Endothelial cell of umbilical vein (primary cell): ENCODE data around the gene GAPDHS. TPM values are rescaled to one million over a fixed set of nuclear protein-coding genes. Genes with fewer than 3 reads are reported as not detected.

ENCODE experiments used
- BruUV-seq: library from RNA; stranded (reverse); fragments of 400-500 nt; replicated peaks from 2 replicates; lab custom pipeline; 2021; lab: Mats Ljungman, UMichigan
- CTCF ChIA-PET: fragments of 300-600, 350-600 bp; sonication (Branson Sonifier 250); formaldehyde crosslinking; loops from one replicate; lab custom pipeline; 2021; ENCODE audit warnings: antibody characterized with exemption, inconsistent platforms; lab: Charles Lee
- POLR2A ChIA-PET: fragments of 300-600, 350-600 bp; sonication (Branson Sonifier 250); formaldehyde crosslinking; loops from one replicate; lab custom pipeline; 2021; ENCODE audit warnings: antibody characterized with exemption, inconsistent platforms; lab: Charles Lee
- DNase-seq: peaks from one replicate; pipeline ENCODE4 v3.0.0-alpha.2; 2011; ENCODE audit warnings: low read depth, low spot score
- FAIRE-seq: peaks from 2 replicates; lab custom pipeline; 2011; peaks lifted over from hg19 to GRCh38; lab: Jason Lieb, UNC
- H2AFZ ChIP-seq: 2 replicates; pipeline ENCODE4 v1.6.0; 2012; ENCODE audit warnings: low read depth, low read length, control low read depth, inconsistent platforms
- H3K27ac ChIP-seq: 2 replicates; pipeline ENCODE4 v1.5.1; 2011; ENCODE audit warnings: low read depth, mild to moderate bottlenecking, control low read depth, low read length, moderate library complexity; ENCODE audit not compliant: insufficient read depth
- H3K27me3 ChIP-seq, 2 experiments: 2 replicates each; pipeline versions ENCODE4 v1.6.0 to v1.6.1; 2011; ENCODE audit warnings: low read length in 2 of 2, mixed read lengths in 1 of 2; ENCODE audit not compliant: control insufficient read depth in 2 of 2, insufficient read depth in 2 of 2
- H3K36me3 ChIP-seq, 2 experiments: 2 replicates in 1 of 2; 3 replicates in 1 of 2; pipeline ENCODE4 v1.5.1; 2011; ENCODE audit warnings: low read length in 2 of 2, mild to moderate bottlenecking in 1 of 2, moderate library complexity in 1 of 2; ENCODE audit not compliant: control insufficient read depth in 2 of 2, insufficient read depth in 2 of 2; ENCODE audit errors: extremely low read depth in 1 of 2
- H3K4me1 ChIP-seq: 3 replicates; pipeline ENCODE4 v1.5.1; 2011; ENCODE audit warnings: mild to moderate bottlenecking, low read length; ENCODE audit not compliant: control insufficient read depth, insufficient read depth; ENCODE audit errors: extremely low read depth
- H3K4me2 ChIP-seq: 2 replicates; pipeline ENCODE4 v1.6.1; 2011; ENCODE audit warnings: low read length, control low read depth, mixed read lengths; ENCODE audit not compliant: insufficient read depth
- H3K4me3 ChIP-seq, 3 experiments: fragments of 200-600 bp in 1 of 3; sonication (generic), shearing (Covaris generic) in 1 of 3; replicated peaks in 1 of 3; 2 replicates each; pipeline ENCODE4 v1.5.1; 2011 to 2016; ENCODE audit warnings: control low read depth in 3 of 3, low read length in 3 of 3, mild to moderate bottlenecking in 2 of 3, inconsistent platforms in 1 of 3, low read depth in 1 of 3, moderate library complexity in 1 of 3; ENCODE audit not compliant: insufficient read depth in 1 of 3
- H3K79me2 ChIP-seq: 2 replicates; pipeline ENCODE4 v1.6.0; 2012; ENCODE audit warnings: low read length, inconsistent platforms; ENCODE audit not compliant: control insufficient read depth, insufficient read depth
- H3K9ac ChIP-seq: replicated peaks from 2 replicates; pipeline ENCODE3; 2011; ENCODE audit warnings: low read length, control low read depth; ENCODE audit not compliant: insufficient read depth; ENCODE audit errors: extremely low read depth
- H3K9me1 ChIP-seq: replicated peaks from 3 replicates; pipeline ENCODE4 v1.6.0; 2011; ENCODE audit warnings: mild to moderate bottlenecking, low read length; ENCODE audit not compliant: control insufficient read depth, insufficient read depth; ENCODE audit errors: extremely low read depth
- H3K9me3 ChIP-seq: replicated peaks from 2 replicates; pipeline ENCODE4 v1.5.1; 2012; ENCODE audit warnings: low read length, inconsistent platforms; ENCODE audit not compliant: control insufficient read depth, insufficient read depth
- H4K20me1 ChIP-seq: replicated peaks from 2 replicates; pipeline ENCODE3; 2011; ENCODE audit warnings: mild to moderate bottlenecking, low read length; ENCODE audit not compliant: control insufficient read depth, insufficient read depth; ENCODE audit errors: extremely low read depth
- CTCF ChIP-seq, 2 donors: IDR thresholded peaks; 1 replicate in 1 of 2; 2 replicates in 1 of 2; pipeline ENCODE4 v1.5.1; 2011; ENCODE audit warnings: low read length in 2 of 2, mild to moderate bottlenecking in 2 of 2, moderate library complexity in 2 of 2, control low read depth in 1 of 2, inconsistent platforms in 1 of 2, low read depth in 1 of 2; ENCODE audit not compliant: insufficient read depth in 1 of 2; ENCODE audit errors: extremely low read depth in 1 of 2
- EZH2 ChIP-seq: IDR thresholded peaks from 2 replicates; pipeline ENCODE4 v1.6.1; 2012; ENCODE audit warnings: borderline replicate concordance, low read depth, mild to moderate bottlenecking, moderate library complexity, low read length, inconsistent platforms; ENCODE audit not compliant: severe bottlenecking
- FOS ChIP-seq: IDR thresholded peaks from 2 replicates; pipeline ENCODE4 v1.6.1; 2011; ENCODE audit warnings: mild to moderate bottlenecking, low read length, moderate library complexity, borderline replicate concordance; ENCODE audit not compliant: insufficient read depth
- GATA2 ChIP-seq: IDR thresholded peaks from 2 replicates; pipeline ENCODE4 v1.7.0; 2011; ENCODE audit warnings: low read depth, mild to moderate bottlenecking, moderate library complexity, mixed read lengths, low read length; ENCODE audit not compliant: insufficient read length, insufficient read depth
- JUN ChIP-seq: IDR thresholded peaks from 2 replicates; pipeline ENCODE4 v1.6.1; 2011; ENCODE audit warnings: borderline replicate concordance, low read depth; ENCODE audit not compliant: insufficient read length, insufficient read depth
- MYC ChIP-seq: IDR thresholded peaks from one replicate; pipeline ENCODE4 v1.6.1; 2011; ENCODE audit warnings: mild to moderate bottlenecking, low read depth, low read length
- POLR2A ChIP-seq: IDR thresholded peaks from 2 replicates; pipeline ENCODE4 v1.6.1; 2012; ENCODE audit warnings: low read depth, mild to moderate bottlenecking, control low read depth, low read length
- POLR2AphosphoS5 ChIP-seq: IDR thresholded peaks from 2 replicates; pipeline ENCODE4 v1.6.1; 2012; ENCODE audit warnings: low read depth, mild to moderate bottlenecking, control low read depth, low read length, moderate library complexity; ENCODE audit not compliant: insufficient read depth
- dilution Hi-C: fragments of 300-500 bp; cut with MboI; formaldehyde crosslinking; loops from one replicate; pipeline ENCODE4 v1.15.0; 2019; ENCODE audit warnings: low sequenced_read_pairs; ENCODE audit not compliant: extremely low pct_ligation_motif_present
- intact Hi-C: fragments of 100-400 bp; cut with micrococcal nuclease; formaldehyde crosslinking; loops from one replicate; pipeline ENCODE4 v1.10.0; 2022
- polyA plus RNA-seq, 4 experiments: library from polyadenylated mRNA; depleted of rRNA in 3 of 4; stranded (reverse) in 3 of 4; unstranded in 1 of 4; fragments of >200 nt; gene quantifications; 2 replicates each; pipeline versions ENCODE4 v1.2.1 to v1.2.3, GENCODE V29; 2011 to 2012; ENCODE audit warnings: missing spikeins in 1 of 4
- total RNA-seq: library from RNA; stranded (reverse); gene quantifications from 2 replicates; pipeline ENCODE4 v1.2.3, GENCODE V29; 2021
- TF ChIP-seq, protein P1 (sequence below): IDR thresholded peaks from 2 replicates; pipeline ENCODE4 v1.6.1; 2011; ENCODE audit not compliant: insufficient read depth, insufficient read length

The GAPDHS gene
- total and polyA plus RNA-seq, 2 donors (not counting 3 experiments of a cell fraction or from before 2014, with no cell fraction given): not detected

DNA sequence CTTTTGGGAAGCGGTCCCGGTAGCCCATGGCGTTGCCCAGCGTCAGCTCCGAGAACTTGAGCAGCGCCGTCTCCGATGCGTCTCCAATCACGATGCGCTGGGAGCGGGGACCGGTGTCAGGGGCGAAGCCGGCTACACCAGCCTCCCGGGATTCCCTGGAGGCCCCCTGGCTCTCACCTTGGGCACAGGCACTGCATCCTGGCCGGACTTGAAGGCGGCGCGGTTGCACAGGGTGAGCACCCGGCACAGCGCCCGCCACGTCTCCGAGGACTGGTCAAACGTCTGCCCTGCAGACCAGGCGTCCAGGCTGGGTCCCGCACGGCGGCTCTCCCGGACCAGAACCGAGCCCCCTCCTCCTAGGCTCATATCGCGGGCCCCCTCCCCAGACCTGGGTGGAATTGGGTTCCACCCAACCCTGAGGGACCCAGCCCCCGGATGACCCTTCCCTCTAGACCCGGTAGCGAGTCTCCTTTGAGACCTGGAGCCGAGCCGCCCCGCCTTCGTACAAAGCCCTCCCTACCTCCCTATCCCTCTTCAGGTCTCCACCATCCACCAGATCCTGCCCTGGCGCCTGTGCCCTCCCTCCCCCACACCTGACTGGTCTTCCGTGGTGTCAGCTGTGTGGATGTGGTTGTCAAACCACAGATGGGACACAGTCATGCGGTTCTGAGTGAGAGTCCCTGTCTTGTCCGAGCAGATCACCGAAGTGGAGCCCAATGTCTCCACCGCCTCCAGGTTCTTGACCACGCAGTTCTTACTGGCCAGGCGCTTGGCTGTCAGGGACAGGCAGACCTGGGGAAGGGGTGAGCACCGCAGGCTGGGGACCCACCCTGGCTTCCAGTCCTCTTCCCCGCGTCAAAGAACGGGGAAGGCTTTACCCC is 25.4 kb downstream of the GAPDHS start:
- dilution Hi-C loops: no loop called here
- Histone ChIP-seq H3K4me2 (no peak overlapping the region), H3K4me3 (no peak overlapping the region), H3K79me2 (no peaks in the 10 kb centered on the region), H3K27ac (no peak overlapping the region), H3K9ac (no peak overlapping the region), H4K20me1 (no peaks in the 10 kb centered on the region), H3K4me1 (no peaks in the 10 kb centered on the region), H3K36me3 (no peaks in the 10 kb centered on the region), H3K9me3 (no peaks in the 10 kb centered on the region), H3K27me3 (peaks cover 0 to 4% of the 10 kb centered on the region in 2 experiments), H3K9me1 (no peaks in the 10 kb centered on the region), H2AFZ (peak overlapping the region; percentile 16)
- DNase-seq (no peak), FAIRE-seq (no peak)
- TF ChIP-seq FOS (no peak), GATA2 (no peak), CTCF (IDR thresholded peaks at IDR 0.05; ENCODE audit: extremely low read depth in 1 of 2, insufficient read depth in 1 of 2, low read depth in 1 of 2, low read length in 2 of 2) (no peak), JUN (no peak), POLR2A (no peak), EZH2 (no peak), MYC (no peak), POLR2AphosphoS5 (no peak)
- TF ChIP-seq, protein P1, sequence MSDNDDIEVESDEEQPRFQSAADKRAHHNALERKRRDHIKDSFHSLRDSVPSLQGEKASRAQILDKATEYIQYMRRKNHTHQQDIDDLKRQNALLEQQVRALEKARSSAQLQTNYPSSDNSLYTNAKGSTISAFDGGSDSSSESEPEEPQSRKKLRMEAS: no peak
- ChIA-PET CTCF (interaction anchor here (0.6 to 1.6 kb wide), 4 partner anchors 9 to 262 kb away, joined by 3 to 18 read pairs (median 4); no protein-coding TSS in a partner anchor), POLR2A (interaction anchor here (0.6 kb wide), 1 partner anchor 533 kb away, joined by 3 read pairs; no protein-coding TSS in a partner anchor)
- intact Hi-C loops: no loop called here
- no TSS peak for BruUV-seq
